OCI-LY7 (cell line): Measurements from ENCODE around the gene CDH1.

Experiments
- CTCF ChIP-seq: fragments of 200-600 bp; sonication (generic); conservative IDR thresholded peaks from 2 replicates; pipeline ENCODE4 v1.5.1; 2014; ENCODE audit warnings: mild to moderate bottlenecking, antibody characterized with exemption, low read length, moderate library complexity, mixed read lengths
- EZH2phosphoT487 ChIP-seq: fragments of 200-600 bp; sonication (generic); IDR thresholded peaks from 2 replicates; pipeline ENCODE4 v1.6.1; 2018; ENCODE audit warnings: low read depth, borderline replicate concordance, mild to moderate bottlenecking, mixed run types, antibody characterized with exemption, low read length, moderate library complexity, mixed read lengths

DNA sequence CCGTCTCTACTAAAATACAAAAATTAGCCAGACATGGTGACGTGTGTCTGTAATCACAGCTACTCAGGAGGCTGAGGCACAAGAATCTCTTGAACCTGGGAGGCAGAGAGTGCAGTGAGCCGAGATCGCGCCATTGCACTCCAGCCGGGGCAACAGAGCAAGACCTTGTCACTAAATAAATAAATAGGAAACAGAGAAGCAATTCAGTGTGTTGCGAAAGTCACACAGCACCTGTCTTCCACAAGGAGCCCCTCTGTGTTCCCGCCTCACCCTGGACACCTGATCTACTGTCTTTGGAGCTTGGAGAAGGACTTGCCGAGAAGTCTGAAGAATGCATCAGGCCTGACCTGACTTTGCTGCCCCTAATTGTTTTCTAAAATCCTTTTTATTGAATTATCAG lies 3.5 kb upstream of the CDH1 start:
- TF ChIP-seq CTCF: no peak
- TF ChIP-seq EZH2phosphoT487: no peak
